Lower lobe of right lung (tissue), 2 donors: ENCODE results near the gene FOXP1. TPM values are rescaled to one million over a fixed set of nuclear protein-coding genes. Genes with fewer than 3 reads are reported as not detected.

Source experiments
- ATAC-seq, 2 donors: fragments of 200-7000 bp; cut with Tn5 transposase; one replicate each; pipeline ENCODE4 v1.9.1; 2020 to 2022; ENCODE audit warnings: mild to moderate bottlenecking in 2 of 2, moderate library complexity in 2 of 2
- DNase-seq: peaks from one replicate; pipeline ENCODE4 v3.0.0-alpha.2; 2020
- H3K27ac ChIP-seq: fragments of 200-600 bp; one replicate; pipeline ENCODE4 v1.8.0; 2022
- H3K27me3 ChIP-seq: fragments of 200-600 bp; one replicate; pipeline ENCODE4 v1.8.0; 2022; ENCODE audit warnings: low read depth
- H3K36me3 ChIP-seq: fragments of 200-600 bp; one replicate; pipeline ENCODE4 v1.8.0; 2022; ENCODE audit warnings: mild to moderate bottlenecking
- H3K4me1 ChIP-seq: fragments of 200-600 bp; one replicate; pipeline ENCODE4 v1.8.0; 2022
- H3K4me3 ChIP-seq: fragments of 200-600 bp; one replicate; pipeline ENCODE4 v1.8.0; 2022; ENCODE audit warnings: mild to moderate bottlenecking
- H3K9me3 ChIP-seq: fragments of 200-600 bp; one replicate; pipeline ENCODE4 v1.8.0; 2022
- CTCF ChIP-seq: fragments of 200-600 bp; IDR thresholded peaks from one replicate; pipeline ENCODE4 v1.8.0; 2022; ENCODE audit warnings: antibody characterized with exemption, mild to moderate bottlenecking
- intact Hi-C: fragments of 100-400 bp; cut with DNase I; formaldehyde crosslinking; loops from one replicate; pipeline ENCODE4 v1.11.0; 2022
- total RNA-seq: library from RNA; stranded (reverse); fragmentation: NEBNext Ultra II Directional; extraction: Animal tissue kit (Norgen Biotek cat#: 25700); gene quantifications from one replicate; pipeline ENCODE4 v1.2.1, GENCODE V29; 2021
- donor health status: DM: no; HTN: yes; CAD: no; lungs with severe emphysema.

FOXP1 gene
- total RNA-seq, 1 donor from 2014 or later = 138 TPM

- no peaks in the 10 kb centered on the region for H3K9me3 ChIP-seq
- TF ChIP-seq CTCF = no peak
- H3K27ac ChIP-seq = no peak overlapping the region
- H3K36me3 ChIP-seq = peaks cover 2% of the 10 kb centered on the region
- intact Hi-C loops = no loop called here
- H3K4me3 ChIP-seq = no peak overlapping the region
- ATAC-seq = no peak
- no peaks in the 10 kb centered on the region for H3K27me3 ChIP-seq
- peaks cover 68% of the 10 kb centered on the region for H3K4me1 ChIP-seq
- DNase-seq = no peak
These were observed 478.6 kb downstream of the FOXP1 start for GRCh38 chr3:71104976-71105375.

DNA sequence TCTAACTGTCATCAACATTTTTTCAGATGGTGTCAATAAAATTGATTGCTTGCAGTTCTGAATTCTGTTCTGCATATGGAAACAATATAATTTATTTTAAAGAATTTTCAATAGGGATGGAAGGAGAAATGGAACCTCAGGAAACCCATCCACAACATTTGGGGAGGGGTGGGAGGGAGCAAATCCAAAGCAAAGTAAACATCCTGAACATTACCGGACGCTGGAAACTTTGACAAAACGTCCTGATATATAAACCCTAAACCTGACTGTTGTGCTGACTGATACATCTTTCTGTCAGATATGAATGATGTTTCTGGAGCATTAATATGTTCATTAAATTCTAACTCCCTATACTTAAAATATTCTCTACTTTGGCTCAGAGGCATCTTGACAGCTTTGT, 479.0 kb downstream of the FOXP1 start:
- intact Hi-C loops = no loop called here
- Histone ChIP-seq H3K4me3 (no peak overlapping the region), H3K27me3 (no peaks in the 10 kb centered on the region), H3K4me1 (peaks cover 68% of the 10 kb centered on the region), H3K9me3 (no peaks in the 10 kb centered on the region), H3K27ac (no peak overlapping the region), H3K36me3 (no peaks in the 10 kb centered on the region)
- TF ChIP-seq CTCF = no peak
- no peak for DNase-seq
- ATAC-seq = no peak

DNA sequence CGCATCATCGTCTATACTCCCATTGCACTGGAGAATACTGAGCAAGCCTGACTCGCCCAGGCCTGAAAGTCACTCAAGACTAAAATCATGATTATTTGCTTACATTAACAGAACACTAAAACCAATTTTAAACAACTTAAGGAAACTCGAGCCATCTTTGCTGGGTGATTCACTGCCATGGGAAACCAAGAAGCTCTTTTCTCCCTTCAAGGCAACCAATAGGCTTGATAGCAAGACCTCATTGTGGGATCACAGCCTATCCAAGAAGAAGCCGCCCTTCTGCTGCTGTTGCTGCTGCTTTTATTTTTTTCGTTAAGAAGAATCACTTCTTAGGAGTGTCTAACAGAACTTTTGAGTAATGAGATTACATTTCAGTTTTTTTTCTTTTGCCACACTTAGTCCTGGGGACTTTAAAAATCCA, 479.4 kb downstream of the FOXP1 start:
- H3K27me3 ChIP-seq = no peaks in the 10 kb centered on the region
- ATAC-seq (no peak), DNase-seq (no peak)
- no peaks in the 10 kb centered on the region for H3K9me3 ChIP-seq
- H3K4me3 ChIP-seq = no peak overlapping the region
- H3K27ac ChIP-seq = no peak overlapping the region
- H3K4me1 ChIP-seq = peaks cover 68% of the 10 kb centered on the region
- intact Hi-C loops = no loop called here
- TF ChIP-seq CTCF = no peak
- no peaks in the 10 kb centered on the region for H3K36me3 ChIP-seq

DNA sequence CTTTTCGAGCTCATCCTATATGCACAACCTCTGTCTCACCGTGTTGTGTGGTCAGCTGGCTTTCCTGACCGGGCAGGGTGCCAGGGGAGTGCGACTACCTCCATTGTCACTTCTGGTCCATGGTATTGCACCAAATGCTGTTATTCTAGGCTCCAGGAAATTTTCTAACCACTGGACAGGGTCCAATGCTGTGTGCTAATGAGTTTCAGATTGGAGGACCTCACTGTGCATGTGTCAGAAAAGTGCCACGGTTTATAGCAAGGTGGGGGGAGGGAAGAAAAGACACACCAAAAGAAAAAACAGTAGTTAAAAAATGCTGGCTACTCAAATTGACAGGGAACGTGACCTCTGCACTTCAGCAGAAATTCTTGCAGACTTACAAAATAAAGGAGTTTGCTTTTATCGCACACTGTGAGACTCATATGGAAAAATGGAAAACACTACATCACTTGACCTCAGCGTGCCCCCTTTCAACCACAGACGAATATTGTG, 480.1 kb downstream of the FOXP1 start:
- Histone ChIP-seq H3K9me3 (no peaks in the 10 kb centered on the region), H3K4me3 (no peak overlapping the region), H3K36me3 (no peaks in the 10 kb centered on the region), H3K27ac (no peak overlapping the region), H3K4me1 (peaks cover 66% of the 10 kb centered on the region), H3K27me3 (no peaks in the 10 kb centered on the region)
- TF ChIP-seq CTCF = no peak
- peak in 1 of 2 donors; percentile 27 for ATAC-seq
- intact Hi-C loops = no loop called here
- peak; percentile 56 for DNase-seq

DNA sequence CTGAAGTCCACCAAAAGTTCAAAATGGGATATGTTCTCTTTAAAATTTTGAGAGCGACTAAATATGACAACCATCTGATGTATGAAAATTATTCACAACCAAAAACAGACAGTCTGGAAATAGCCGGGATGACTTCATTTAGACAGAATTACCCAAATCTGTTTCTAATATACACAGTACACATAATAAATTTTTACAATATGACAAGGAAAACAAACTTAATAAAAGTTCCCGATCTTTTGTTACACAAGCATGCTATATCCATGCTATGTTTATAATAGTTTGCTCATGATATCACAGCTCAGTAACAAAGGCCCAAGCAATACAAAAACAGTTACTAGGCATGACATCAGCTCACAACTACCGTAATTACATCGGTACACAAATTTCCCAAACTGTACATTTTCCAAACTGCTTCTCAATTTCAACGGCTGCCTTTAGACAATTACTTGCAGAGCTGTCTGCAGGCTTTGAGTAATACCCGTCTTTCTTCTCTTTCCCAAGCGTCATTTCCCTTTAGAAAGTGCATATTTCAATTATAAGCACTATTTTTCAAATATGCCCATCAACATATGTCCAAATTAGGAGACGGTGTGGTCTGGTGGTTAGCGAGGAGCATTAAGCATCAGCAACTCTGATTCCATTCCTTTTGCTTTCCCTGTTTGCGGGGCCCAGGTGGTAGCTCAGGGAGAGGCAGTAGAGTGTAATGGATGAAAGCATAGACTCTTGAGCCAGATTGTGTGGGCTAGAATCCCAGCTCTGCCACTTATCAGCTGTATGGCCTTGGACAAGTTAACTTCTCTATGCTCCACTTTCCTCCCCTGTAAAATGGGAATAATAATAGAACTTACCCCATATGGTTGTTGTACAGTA, 481.2 kb downstream of the FOXP1 start:
- H3K9me3 ChIP-seq = no peaks in the 10 kb centered on the region
- no peak overlapping the region for H3K4me3 ChIP-seq
- ATAC-seq (peak; percentile 73 to 74), DNase-seq (no peak)
- no peaks in the 10 kb centered on the region for H3K36me3 ChIP-seq
- peak overlapping the region; percentile 59 for H3K27ac ChIP-seq
- H3K4me1 ChIP-seq = peaks cover 56% of the 10 kb centered on the region
- H3K27me3 ChIP-seq = no peaks in the 10 kb centered on the region
- intact Hi-C loops = no loop called here
- no peak for TF ChIP-seq CTCF
